GM19467 (cell line): ENCODE measurements around the gene NAPB.

Experiments
- ATAC-seq: cut with Tn5 transposase; IDR thresholded peaks from one replicate; pipeline ENCODE4 v1.9.1; 2021; ENCODE audit warnings: mild to moderate bottlenecking, moderate library complexity; ENCODE audit not compliant: unreplicated experiment

Gene NAPB

GRCh38 chr20:23407781-23408464 is 13.4 kb downstream of the NAPB start:
- ATAC-seq = peak; percentile 63

GRCh38 chr20:23406880-23407279 is 14.4 kb downstream of the NAPB start:
- ATAC-seq = no peak

- no peak for ATAC-seq
These were observed 17.1 kb downstream of the NAPB start for GRCh38 chr20:23404196-23404595.

GRCh38 chr20:23403751-23404150 is 17.5 kb downstream of the NAPB start:
- no peak for ATAC-seq

GRCh38 chr20:23401051-23401450 is 20.2 kb downstream of the NAPB start:
- ATAC-seq = no peak

- no peak for ATAC-seq
These were observed 21.6 kb downstream of the NAPB start for GRCh38 chr20:23399568-23400241.

GRCh38 chr20:23397961-23398360 is 23.3 kb downstream of the NAPB start:
- ATAC-seq = no peak

GRCh38 chr20:23396950-23397627 is 24.2 kb downstream of the NAPB start:
- ATAC-seq = no peak

GRCh38 chr20:23393996-23394775 is 27.1 kb downstream of the NAPB start:
- no peak for ATAC-seq

GRCh38 chr20:23391707-23392310 is 29.5 kb downstream of the NAPB start:
- ATAC-seq = no peak

- ATAC-seq = no peak
These were observed 31.1 kb downstream of the NAPB start for GRCh38 chr20:23390091-23390774.

GRCh38 chr20:23387118-23387443 is 34.2 kb downstream of the NAPB start:
- no peak for ATAC-seq

GRCh38 chr20:23386304-23387117 is 34.8 kb downstream of the NAPB start:
- no peak for ATAC-seq

GRCh38 chr20:23381876-23382275 is 39.4 kb downstream of the NAPB start:
- no peak for ATAC-seq

GRCh38 chr20:23379772-23380171 is 41.5 kb downstream of the NAPB start:
- no peak for ATAC-seq

- no peak for ATAC-seq
These were observed 45.5 kb downstream of the NAPB start for GRCh38 chr20:23375827-23376226.

- no peak for ATAC-seq
These were observed 46.8 kb downstream of the NAPB start for GRCh38 chr20:23374441-23374840.

- no peak for ATAC-seq
These were observed 49.8 kb downstream of the NAPB start for GRCh38 chr20:23371496-23371895.

- no peak for ATAC-seq
These were observed 50.4 kb downstream of the NAPB start for GRCh38 chr20:23370873-23371272.

GRCh38 chr20:23370274-23370673 is 51.0 kb downstream of the NAPB start:
- ATAC-seq = no peak
